Testis (tissue), 2 donors: ENCODE results near the gene NAA16.

Source experiments
- CTCF ChIP-seq, 3 experiments: fragments of 450-650 bp in 2 of 3; fragments of 200-600 bp in 1 of 3; sonication (generic) in 1 of 3; IDR thresholded peaks; one replicate each; pipeline ENCODE4 v1.5.1; 2016 to 2019; ENCODE audit warnings: antibody characterized with exemption in 3 of 3, mild to moderate bottlenecking in 2 of 3, moderate library complexity in 1 of 3
- POLR2A ChIP-seq: fragments of 450-650 bp; IDR thresholded peaks from one replicate; pipeline ENCODE4 v1.6.1; 2017; ENCODE audit warnings: antibody characterized with exemption, mild to moderate bottlenecking, moderate library complexity

DNA sequence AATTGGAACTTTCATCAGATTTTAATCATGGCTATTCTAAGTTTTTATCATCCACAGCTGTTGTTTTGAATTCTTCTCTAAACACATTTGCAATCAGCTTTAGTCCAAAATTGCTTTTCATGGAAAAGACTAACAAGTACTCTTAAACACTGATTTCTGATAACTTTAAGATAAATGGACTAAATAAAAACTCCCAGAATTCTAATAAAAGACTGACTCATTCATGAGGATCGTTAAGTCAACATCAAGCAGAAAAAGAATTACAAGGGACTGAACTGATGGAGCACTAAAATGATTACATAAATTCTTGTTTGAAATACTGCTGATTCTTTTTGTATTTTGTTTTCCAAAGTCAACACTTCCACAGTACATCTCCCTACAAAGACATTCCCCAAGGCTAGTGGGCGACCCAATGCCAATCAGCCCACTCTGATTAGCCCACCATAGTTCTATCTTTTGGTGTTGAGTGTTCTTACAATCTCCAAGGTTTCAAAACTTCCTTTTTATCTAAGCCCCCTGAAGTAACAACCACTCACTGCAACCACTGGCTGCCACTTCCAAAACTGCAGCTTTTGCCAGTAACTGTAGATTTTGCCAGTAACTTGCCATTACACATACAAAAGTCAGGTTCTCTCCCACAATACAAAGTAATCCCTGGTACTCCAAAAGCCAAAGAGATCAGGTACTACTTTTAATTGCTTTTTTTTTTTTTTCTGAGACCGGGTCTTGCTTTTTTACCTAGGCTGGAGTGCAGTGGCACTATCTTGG, 14.0 kb upstream of the NAA16 start:
- TF ChIP-seq POLR2A (no peak), CTCF (IDR thresholded peaks at IDR 0.05) (no peak)
